Fibroblast of lung (primary cell): ENCODE results near the gene ANKH. TPM values are rescaled to one million over a fixed set of nuclear protein-coding genes. Genes with fewer than 3 reads are reported as not detected.

Source experiments
- DNase-seq, 2 donors: peaks; one replicate each; pipeline versions ENCODE4 v3.0.0 to v3.0.0-alpha.2; 2010; ENCODE audit warnings: low read depth in 2 of 2
- H2AFZ ChIP-seq: 2 replicates; pipeline ENCODE4 v1.5.1; 2012; ENCODE audit warnings: low read length, control low read depth, inconsistent platforms
- H3K27ac ChIP-seq: 2 replicates; pipeline ENCODE4 v1.5.1; 2011; ENCODE audit warnings: low read length, control low read depth; ENCODE audit not compliant: insufficient read depth
- H3K27me3 ChIP-seq: 2 replicates; pipeline ENCODE4 v1.5.1; 2011; ENCODE audit warnings: mild to moderate bottlenecking, low read length; ENCODE audit not compliant: control insufficient read depth, insufficient read depth
- H3K36me3 ChIP-seq: 2 replicates; pipeline ENCODE4 v1.5.1; 2011; ENCODE audit warnings: low read length; ENCODE audit not compliant: control insufficient read depth, insufficient read depth
- H3K4me1 ChIP-seq: 2 replicates; pipeline ENCODE4 v1.5.1; 2011; ENCODE audit warnings: low read length; ENCODE audit not compliant: control insufficient read depth, insufficient read depth; ENCODE audit errors: extremely low read depth
- H3K4me2 ChIP-seq: 2 replicates; pipeline ENCODE4 v1.5.1; 2011; ENCODE audit warnings: low read length, control low read depth; ENCODE audit not compliant: insufficient read depth; ENCODE audit errors: extremely low read depth
- H3K4me3 ChIP-seq, 4 experiments: fragments of 200-600 bp in 1 of 4; sonication (generic) in 1 of 4; replicated peaks in 1 of 4; 2 replicates each; pipeline ENCODE4 v1.5.1; 2011 to 2016; ENCODE audit warnings: low read length in 4 of 4, low read depth in 3 of 4, mild to moderate bottlenecking in 3 of 4, control low read depth in 2 of 4, inconsistent platforms in 1 of 4, mixed read lengths in 1 of 4; ENCODE audit not compliant: insufficient read depth in 1 of 4; ENCODE audit errors: control extremely low read depth in 1 of 4
- H3K79me2 ChIP-seq: 2 replicates; pipeline ENCODE4 v1.5.1; 2012; ENCODE audit warnings: mild to moderate bottlenecking, low read length, inconsistent platforms; ENCODE audit not compliant: control insufficient read depth, insufficient read depth
- H3K9ac ChIP-seq: 2 replicates; pipeline ENCODE4 v1.5.1; 2011; ENCODE audit warnings: mild to moderate bottlenecking, low read length, control low read depth; ENCODE audit not compliant: insufficient read depth
- H3K9me3 ChIP-seq: 2 replicates; pipeline ENCODE4 v1.5.1; 2012; ENCODE audit warnings: low read depth, low read length; ENCODE audit not compliant: control insufficient read depth, insufficient read depth
- H4K20me1 ChIP-seq: 2 replicates; pipeline ENCODE4 v1.5.1; 2011; ENCODE audit warnings: low read length; ENCODE audit not compliant: control insufficient read depth, insufficient read depth; ENCODE audit errors: extremely low read depth
- EZH2 ChIP-seq: IDR thresholded peaks from 2 replicates; pipeline ENCODE4 v1.5.1; 2012; ENCODE audit warnings: low read length, control low read depth, mild to moderate bottlenecking; ENCODE audit errors: missing control alignments
- polyA plus RNA-seq, 2 donors: library from polyadenylated mRNA; depleted of rRNA in 1 of 2; stranded (reverse) in 1 of 2; unstranded in 1 of 2; fragments of >200 nt; gene quantifications; 2 replicates each; pipeline ENCODE4 v1.2.1, GENCODE V29; 2011 to 2012; ENCODE audit warnings: missing spikeins in 1 of 2
- total RNA-seq: library from RNA; depleted of rRNA; stranded (reverse); fragments of >200 nt; gene quantifications from 2 replicates; pipeline ENCODE4 v1.2.1, GENCODE V29; 2014
- TF ChIP-seq, protein P1 (sequence below), 2 donors: IDR thresholded peaks in 1 of 2; conservative IDR thresholded peaks in 1 of 2; 1 replicate in 1 of 2; 2 replicates in 1 of 2; pipeline ENCODE4 v1.5.1; 2011 to 2012; ENCODE audit warnings: low read length in 2 of 2, control low read depth in 1 of 2, inconsistent platforms in 1 of 2, low read depth in 1 of 2, mild to moderate bottlenecking in 1 of 2

The ANKH gene
- total and polyA plus RNA-seq, 2 donors (not counting 1 experiment from before 2014, with no cell fraction given): 5.8 to 10.9 TPM

DNA sequence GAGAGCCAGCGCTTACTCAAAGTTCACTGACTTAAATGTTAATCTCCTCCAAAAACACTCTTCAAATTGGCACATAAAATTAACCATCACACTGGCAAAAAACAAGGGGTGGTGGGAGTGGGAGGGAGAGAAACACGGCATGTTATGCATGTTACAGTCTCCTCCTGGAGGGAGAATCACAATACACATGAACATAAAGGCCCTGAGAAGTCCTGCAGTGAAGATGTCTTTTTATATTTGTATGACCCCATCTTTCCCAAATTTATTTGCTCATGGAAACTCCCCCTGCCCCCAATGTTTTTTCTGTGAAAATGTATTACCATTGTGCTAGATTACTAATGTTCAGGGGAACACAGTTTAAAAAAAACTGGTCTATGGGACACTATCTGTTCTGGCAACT lies 37.8 kb upstream of the ANKH start:
- no peak overlapping the region for H3K4me3 ChIP-seq
- H4K20me1 ChIP-seq: no peaks in the 10 kb centered on the region
- no peaks in the 10 kb centered on the region for H3K9me3 ChIP-seq
- H3K27ac ChIP-seq: no peak overlapping the region
- H3K36me3 ChIP-seq: no peaks in the 10 kb centered on the region
- H3K4me1 ChIP-seq: no peaks in the 10 kb centered on the region
- H3K27me3 ChIP-seq: no peaks in the 10 kb centered on the region
- no peak for DNase-seq
- no peak overlapping the region for H3K4me2 ChIP-seq
- H2AFZ ChIP-seq: no peak overlapping the region
- H3K79me2 ChIP-seq: no peaks in the 10 kb centered on the region
- no peak overlapping the region for H3K9ac ChIP-seq
- TF ChIP-seq, protein P1, sequence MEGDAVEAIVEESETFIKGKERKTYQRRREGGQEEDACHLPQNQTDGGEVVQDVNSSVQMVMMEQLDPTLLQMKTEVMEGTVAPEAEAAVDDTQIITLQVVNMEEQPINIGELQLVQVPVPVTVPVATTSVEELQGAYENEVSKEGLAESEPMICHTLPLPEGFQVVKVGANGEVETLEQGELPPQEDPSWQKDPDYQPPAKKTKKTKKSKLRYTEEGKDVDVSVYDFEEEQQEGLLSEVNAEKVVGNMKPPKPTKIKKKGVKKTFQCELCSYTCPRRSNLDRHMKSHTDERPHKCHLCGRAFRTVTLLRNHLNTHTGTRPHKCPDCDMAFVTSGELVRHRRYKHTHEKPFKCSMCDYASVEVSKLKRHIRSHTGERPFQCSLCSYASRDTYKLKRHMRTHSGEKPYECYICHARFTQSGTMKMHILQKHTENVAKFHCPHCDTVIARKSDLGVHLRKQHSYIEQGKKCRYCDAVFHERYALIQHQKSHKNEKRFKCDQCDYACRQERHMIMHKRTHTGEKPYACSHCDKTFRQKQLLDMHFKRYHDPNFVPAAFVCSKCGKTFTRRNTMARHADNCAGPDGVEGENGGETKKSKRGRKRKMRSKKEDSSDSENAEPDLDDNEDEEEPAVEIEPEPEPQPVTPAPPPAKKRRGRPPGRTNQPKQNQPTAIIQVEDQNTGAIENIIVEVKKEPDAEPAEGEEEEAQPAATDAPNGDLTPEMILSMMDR (conservative IDR thresholded peaks at IDR 0.05 in 1 of 2, IDR thresholded peaks at IDR 0.05 in 1 of 2; ENCODE audit: low read depth in 1 of 2, low read length in 2 of 2): no peak
- TF ChIP-seq EZH2: no peak

DNA sequence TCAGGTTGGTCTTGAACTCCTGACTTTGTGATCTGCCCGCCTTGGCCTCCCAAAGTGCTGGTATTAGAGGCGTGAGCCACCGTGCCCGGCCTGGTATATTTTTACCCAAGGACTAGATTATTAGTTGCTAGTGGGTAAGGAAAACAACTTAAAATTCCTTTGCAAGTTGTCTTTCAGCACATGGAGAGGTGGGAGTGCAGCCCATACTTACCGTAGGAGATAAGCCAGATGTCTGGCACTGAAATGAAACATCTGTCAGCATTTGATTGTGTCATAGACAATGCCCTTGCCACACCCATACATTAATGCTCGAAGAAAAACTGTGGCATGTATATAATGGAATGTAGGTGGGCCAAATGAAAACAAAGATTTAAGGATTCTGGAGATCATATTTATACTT lies 36.6 kb upstream of the ANKH start:
- TF ChIP-seq EZH2: no peak
- H3K79me2 ChIP-seq: no peaks in the 10 kb centered on the region
- no peak overlapping the region for H3K4me2 ChIP-seq
- no peak overlapping the region for H2AFZ ChIP-seq
- no peaks in the 10 kb centered on the region for H3K4me1 ChIP-seq
- H4K20me1 ChIP-seq: no peaks in the 10 kb centered on the region
- no peak overlapping the region for H3K4me3 ChIP-seq
- H3K27me3 ChIP-seq: no peaks in the 10 kb centered on the region
- no peaks in the 10 kb centered on the region for H3K36me3 ChIP-seq
- no peaks in the 10 kb centered on the region for H3K9me3 ChIP-seq
- no peak overlapping the region for H3K9ac ChIP-seq
- H3K27ac ChIP-seq: no peak overlapping the region
- peak; percentile 31 to 68 for DNase-seq

DNA sequence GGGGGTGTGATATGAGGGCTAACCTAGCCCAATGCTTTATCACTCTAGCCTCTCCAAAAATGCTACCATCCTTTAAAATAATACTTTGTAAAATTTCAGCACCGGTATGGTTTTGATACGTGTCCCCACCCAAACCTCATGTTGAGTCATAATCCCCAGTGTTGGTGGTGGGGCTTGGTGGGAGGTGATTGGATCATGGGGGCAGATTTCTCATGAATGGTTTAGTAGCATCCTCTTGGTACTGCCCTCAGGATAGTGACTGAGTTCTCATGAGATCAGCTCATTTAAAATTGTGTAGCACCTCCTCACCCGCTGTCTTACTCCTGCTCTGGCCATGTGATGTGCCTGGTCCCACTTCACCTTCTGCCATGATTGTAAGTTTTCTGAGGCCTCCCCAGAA lies 35.0 kb upstream of the ANKH start:
- Histone ChIP-seq H3K27me3 (no peaks in the 10 kb centered on the region), H2AFZ (no peak overlapping the region), H3K4me3 (no peak overlapping the region), H4K20me1 (no peaks in the 10 kb centered on the region), H3K9me3 (no peaks in the 10 kb centered on the region), H3K4me1 (no peaks in the 10 kb centered on the region), H3K79me2 (no peaks in the 10 kb centered on the region), H3K9ac (no peak overlapping the region), H3K36me3 (no peaks in the 10 kb centered on the region), H3K4me2 (no peak overlapping the region), H3K27ac (no peak overlapping the region)
- TF ChIP-seq, protein P1 (conservative IDR thresholded peaks at IDR 0.05 in 1 of 2, IDR thresholded peaks at IDR 0.05 in 1 of 2; ENCODE audit: low read depth in 1 of 2, low read length in 2 of 2): no peak
- no peak for TF ChIP-seq EZH2
- DNase-seq: no peak
